Suprapubic skin (tissue), 4 donors: Measurements from ENCODE around the gene RNLS. TPM values are rescaled to one million over a fixed set of nuclear protein-coding genes. Genes with fewer than 3 reads are reported as not detected.

Experiments
- DNase-seq, 2 donors: peaks; one replicate each; pipeline ENCODE4 v3.0.0-alpha.2; 2019; ENCODE audit warnings: low spot score in 2 of 2
- H3K27ac ChIP-seq: fragments of 200-600 bp; sonication (generic); one replicate; pipeline ENCODE4 v1.5.1; 2019
- H3K27me3 ChIP-seq: fragments of 200-600 bp; sonication (generic); one replicate; pipeline ENCODE4 v1.5.1; 2019
- H3K36me3 ChIP-seq: fragments of 200-600 bp; sonication (generic); one replicate; pipeline ENCODE4 v1.5.1; 2019
- H3K4me1 ChIP-seq: fragments of 200-600 bp; sonication (generic); one replicate; pipeline ENCODE4 v1.5.1; 2019
- H3K4me3 ChIP-seq: fragments of 200-600 bp; sonication (generic); one replicate; pipeline ENCODE4 v1.5.1; 2019; ENCODE audit warnings: mild to moderate bottlenecking
- H3K9me3 ChIP-seq: fragments of 200-600 bp; sonication (generic); one replicate; pipeline ENCODE4 v1.5.1; 2019
- CTCF ChIP-seq, 2 donors: fragments of 200-600 bp in 1 of 2; fragments of 450-650 bp in 1 of 2; sonication (generic) in 1 of 2; IDR thresholded peaks; one replicate each; pipeline ENCODE4 v1.5.1; 2016 to 2019; ENCODE audit warnings: antibody characterized with exemption in 2 of 2, mild to moderate bottlenecking in 1 of 2, moderate library complexity in 1 of 2
- EP300 ChIP-seq: sonication (generic); formaldehyde crosslinking; IDR thresholded peaks from one replicate; pipeline ENCODE4 v1.6.1; 2017; ENCODE audit warnings: antibody characterized with exemption
- POLR2A ChIP-seq, 2 donors: fragments of 450-650 bp; IDR thresholded peaks; one replicate each; pipeline ENCODE4 v1.6.1; 2017; ENCODE audit warnings: antibody characterized with exemption in 2 of 2, mild to moderate bottlenecking in 2 of 2, moderate library complexity in 2 of 2
- POLR2AphosphoS5 ChIP-seq, 3 donors: sonication (generic); formaldehyde crosslinking; IDR thresholded peaks; one replicate each; pipeline ENCODE4 v1.6.1; 2017; ENCODE audit warnings: antibody characterized with exemption in 3 of 3
- WGBS: methylation state at CpG from one replicate; pipeline ENCODE4 v1.1.5; 2018; 5-methylcytosine and 5-hydroxymethylcytosine counted together
- total RNA-seq, 4 donors: library from RNA; depleted of rRNA; stranded (reverse); fragments of >200 nt; gene quantifications; one replicate each; pipeline ENCODE4 v1.1.0, GENCODE V29; 2016

RNLS gene
- total RNA-seq, 4 donors from 2014 or later: 9.8 to 23.7 (median 19.2) TPM

GRCh38 chr10:88499569-88500470 is 83.3 kb downstream of the RNLS start:
- TF ChIP-seq CTCF (IDR thresholded peaks at IDR 0.05): no peak
- TF ChIP-seq EP300: no peak
- no peak for TF ChIP-seq POLR2AphosphoS5 (IDR thresholded peaks at IDR 0.05)
- TF ChIP-seq POLR2A (IDR thresholded peaks at IDR 0.05): no peak
- Histone ChIP-seq H3K27ac (no peak overlapping the region), H3K27me3 (no peaks in the 10 kb centered on the region), H3K4me3 (no peak overlapping the region), H3K4me1 (no peaks in the 10 kb centered on the region), H3K36me3 (no peaks in the 10 kb centered on the region), H3K9me3 (no peaks in the 10 kb centered on the region)
- no peak for DNase-seq
- WGBS: 92% methylated on average over 6 of the region's 6 CpGs

- Histone ChIP-seq H3K4me3 (no peak overlapping the region), H3K27me3 (no peaks in the 10 kb centered on the region), H3K36me3 (no peaks in the 10 kb centered on the region), H3K9me3 (no peaks in the 10 kb centered on the region), H3K27ac (no peak overlapping the region), H3K4me1 (no peaks in the 10 kb centered on the region)
- DNase-seq: no peak
- TF ChIP-seq POLR2AphosphoS5 (IDR thresholded peaks at IDR 0.05) (no peak), EP300 (no peak), POLR2A (IDR thresholded peaks at IDR 0.05) (no peak), CTCF (IDR thresholded peaks at IDR 0.05) (no peak)
- WGBS: 97% methylated on average over 1 of the region's 1 CpG
Observed at GRCh38 chr10:88497913-88498312, 85.2 kb downstream of the RNLS start.

- no peak overlapping the region for H3K27ac ChIP-seq
- no peak overlapping the region for H3K4me3 ChIP-seq
- no peaks in the 10 kb centered on the region for H3K36me3 ChIP-seq
- no peaks in the 10 kb centered on the region for H3K4me1 ChIP-seq
- H3K9me3 ChIP-seq: no peaks in the 10 kb centered on the region
- H3K27me3 ChIP-seq: no peaks in the 10 kb centered on the region
- DNase-seq: no peak
- TF ChIP-seq POLR2AphosphoS5 (IDR thresholded peaks at IDR 0.05): no peak
- no peak for TF ChIP-seq POLR2A (IDR thresholded peaks at IDR 0.05)
- TF ChIP-seq EP300: no peak
- no peak for TF ChIP-seq CTCF (IDR thresholded peaks at IDR 0.05)
Observed at GRCh38 chr10:88494537-88494936, 88.6 kb downstream of the RNLS start.

GRCh38 chr10:88493691-88494483 is 89.2 kb downstream of the RNLS start:
- H3K4me3 ChIP-seq: no peak overlapping the region
- H3K27me3 ChIP-seq: no peaks in the 10 kb centered on the region
- H3K4me1 ChIP-seq: no peaks in the 10 kb centered on the region
- H3K9me3 ChIP-seq: no peaks in the 10 kb centered on the region
- H3K27ac ChIP-seq: no peak overlapping the region
- no peak for DNase-seq
- TF ChIP-seq POLR2A (IDR thresholded peaks at IDR 0.05) (no peak), CTCF (IDR thresholded peaks at IDR 0.05) (no peak), EP300 (no peak), POLR2AphosphoS5 (IDR thresholded peaks at IDR 0.05) (no peak)
- H3K36me3 ChIP-seq: no peaks in the 10 kb centered on the region
- 30% methylated on average over 3 of the region's 3 CpGs for WGBS

GRCh38 chr10:88491314-88491713 is 91.8 kb downstream of the RNLS start:
- H3K36me3 ChIP-seq: no peaks in the 10 kb centered on the region
- H3K9me3 ChIP-seq: no peaks in the 10 kb centered on the region
- no peaks in the 10 kb centered on the region for H3K27me3 ChIP-seq
- WGBS: 84% methylated on average over 1 of the region's 1 CpG
- no peaks in the 10 kb centered on the region for H3K4me1 ChIP-seq
- no peak overlapping the region for H3K4me3 ChIP-seq
- no peak for DNase-seq
- TF ChIP-seq EP300: no peak
- no peak for TF ChIP-seq CTCF (IDR thresholded peaks at IDR 0.05)
- no peak for TF ChIP-seq POLR2AphosphoS5 (IDR thresholded peaks at IDR 0.05)
- no peak for TF ChIP-seq POLR2A (IDR thresholded peaks at IDR 0.05)
- no peak overlapping the region for H3K27ac ChIP-seq
